ENCODE data around the gene GRM2.

The GRM2 gene

GRCh38 chr3:51673802-51674654 lies 32.8 kb upstream of the GRM2 start:
- Histone ChIP-seq H2BK15ac (replicated peaks; ENCODE audit: low read depth) (no peak overlapping the region), H3K4me1 (ENCODE audit: control insufficient read depth, low read depth, low read length) (no peaks in the 10 kb centered on the region), H3K4me2 (ENCODE audit: low read length) (no peak overlapping the region), H3K27me3 (ENCODE audit: insufficient read depth, low read length, poor library complexity) (no peaks in the 10 kb centered on the region), H3K4me3 (ENCODE audit: low read length) (no peak overlapping the region), H3K79me1 (ENCODE audit: low read length) (no peaks in the 10 kb centered on the region), H3K79me2 (ENCODE audit: control insufficient read depth, insufficient read depth, low read length) (no peaks in the 10 kb centered on the region), H3K4ac (ENCODE audit: low read depth, low read length) (no peak overlapping the region), H3K18ac (ENCODE audit: low read length) (no peak overlapping the region), H2BK5ac (ENCODE audit: low read length) (no peak overlapping the region), H3K36me3 (ENCODE audit: control insufficient read depth, insufficient read depth, low read length) (no peaks in the 10 kb centered on the region), H3K56ac (ENCODE audit: low read length) (no peak overlapping the region), H3K27ac (ENCODE audit: low read depth, low read length) (no peak overlapping the region), H4K5ac (ENCODE audit: low read length) (no peak overlapping the region), H3K9ac (ENCODE audit: low read length) (no peak overlapping the region), H3K23ac (ENCODE audit: low read length) (no peak overlapping the region), H4K8ac (ENCODE audit: low read depth, low read length) (no peak overlapping the region), H2BK120ac (ENCODE audit: low read depth, low read length) (no peak overlapping the region), H2AK5ac (ENCODE audit: low read length) (no peak overlapping the region)
- DNase-seq = no peak
- WGBS (ENCODE audit: extremely low coverage, insufficient coverage, low lambda C conversion rate) = no CpG with 5 or more reads among the region's 14 CpGs

- Histone ChIP-seq H3K79me2 (ENCODE audit: control insufficient read depth, insufficient read depth, low read length) (no peaks in the 10 kb centered on the region), H2BK120ac (ENCODE audit: low read depth, low read length) (no peak overlapping the region), H2BK5ac (ENCODE audit: low read length) (no peak overlapping the region), H3K36me3 (ENCODE audit: control insufficient read depth, insufficient read depth, low read length) (no peaks in the 10 kb centered on the region), H3K4me3 (ENCODE audit: low read length) (no peak overlapping the region), H3K27ac (ENCODE audit: low read depth, low read length) (no peak overlapping the region), H3K27me3 (ENCODE audit: insufficient read depth, low read length, poor library complexity) (no peaks in the 10 kb centered on the region), H3K23ac (ENCODE audit: low read length) (no peak overlapping the region), H4K5ac (ENCODE audit: low read length) (no peak overlapping the region), H3K56ac (ENCODE audit: low read length) (no peak overlapping the region), H2AK5ac (ENCODE audit: low read length) (no peak overlapping the region), H3K18ac (ENCODE audit: low read length) (no peak overlapping the region), H3K4me1 (ENCODE audit: control insufficient read depth, low read depth, low read length) (no peaks in the 10 kb centered on the region), H4K8ac (ENCODE audit: low read depth, low read length) (no peak overlapping the region), H2BK15ac (replicated peaks; ENCODE audit: low read depth) (no peak overlapping the region), H3K4ac (ENCODE audit: low read depth, low read length) (no peak overlapping the region), H3K4me2 (ENCODE audit: low read length) (no peak overlapping the region), H3K9ac (ENCODE audit: low read length) (no peak overlapping the region), H3K79me1 (ENCODE audit: low read length) (no peaks in the 10 kb centered on the region)
- WGBS (ENCODE audit: extremely low coverage, insufficient coverage, low lambda C conversion rate) = no CpG with 5 or more reads among the region's 2 CpGs
- DNase-seq = no peak
Observed at GRCh38 chr3:51675201-51675611, 31.7 kb upstream of the GRM2 start.

GRCh38 chr3:51676102-51676640 lies 30.7 kb upstream of the GRM2 start:
- H3K36me3 ChIP-seq (ENCODE audit: control insufficient read depth, insufficient read depth, low read length) = no peaks in the 10 kb centered on the region
- H2BK5ac ChIP-seq (ENCODE audit: low read length) = no peak overlapping the region
- H3K4me2 ChIP-seq (ENCODE audit: low read length) = no peak overlapping the region
- H4K5ac ChIP-seq (ENCODE audit: low read length) = no peak overlapping the region
- H3K23ac ChIP-seq (ENCODE audit: low read length) = no peak overlapping the region
- no peak overlapping the region for H3K4ac ChIP-seq (ENCODE audit: low read depth, low read length)
- H3K79me1 ChIP-seq (ENCODE audit: low read length) = no peaks in the 10 kb centered on the region
- H3K27me3 ChIP-seq (ENCODE audit: insufficient read depth, low read length, poor library complexity) = no peaks in the 10 kb centered on the region
- no CpG with 5 or more reads among the region's 3 CpGs for WGBS (ENCODE audit: extremely low coverage, insufficient coverage, low lambda C conversion rate)
- no peaks in the 10 kb centered on the region for H3K4me1 ChIP-seq (ENCODE audit: control insufficient read depth, low read depth, low read length)
- no peak overlapping the region for H4K8ac ChIP-seq (ENCODE audit: low read depth, low read length)
- H3K18ac ChIP-seq (ENCODE audit: low read length) = no peak overlapping the region
- no peak for DNase-seq
- no peak overlapping the region for H3K9ac ChIP-seq (ENCODE audit: low read length)
- H3K56ac ChIP-seq (ENCODE audit: low read length) = no peak overlapping the region
- no peak overlapping the region for H3K4me3 ChIP-seq (ENCODE audit: low read length)
- H3K79me2 ChIP-seq (ENCODE audit: control insufficient read depth, insufficient read depth, low read length) = no peaks in the 10 kb centered on the region
- no peak overlapping the region for H2BK15ac ChIP-seq (replicated peaks; ENCODE audit: low read depth)
- no peak overlapping the region for H2AK5ac ChIP-seq (ENCODE audit: low read length)
- no peak overlapping the region for H2BK120ac ChIP-seq (ENCODE audit: low read depth, low read length)
- no peak overlapping the region for H3K27ac ChIP-seq (ENCODE audit: low read depth, low read length)

GRCh38 chr3:51677358-51677757 lies 29.5 kb upstream of the GRM2 start:
- Histone ChIP-seq H4K8ac (ENCODE audit: low read depth, low read length) (no peak overlapping the region), H3K79me2 (ENCODE audit: control insufficient read depth, insufficient read depth, low read length) (no peaks in the 10 kb centered on the region), H4K5ac (ENCODE audit: low read length) (no peak overlapping the region), H2AK5ac (ENCODE audit: low read length) (no peak overlapping the region), H3K56ac (ENCODE audit: low read length) (no peak overlapping the region), H3K4me1 (ENCODE audit: control insufficient read depth, low read depth, low read length) (peaks cover 4% of the 10 kb centered on the region), H2BK15ac (replicated peaks; ENCODE audit: low read depth) (no peak overlapping the region), H2BK120ac (ENCODE audit: low read depth, low read length) (no peak overlapping the region), H3K27me3 (ENCODE audit: insufficient read depth, low read length, poor library complexity) (no peaks in the 10 kb centered on the region), H3K9ac (ENCODE audit: low read length) (no peak overlapping the region), H3K23ac (ENCODE audit: low read length) (no peak overlapping the region), H3K79me1 (ENCODE audit: low read length) (no peaks in the 10 kb centered on the region), H3K27ac (ENCODE audit: low read depth, low read length) (no peak overlapping the region), H3K36me3 (ENCODE audit: control insufficient read depth, insufficient read depth, low read length) (no peaks in the 10 kb centered on the region), H3K4me3 (ENCODE audit: low read length) (no peak overlapping the region), H2BK5ac (ENCODE audit: low read length) (no peak overlapping the region), H3K18ac (ENCODE audit: low read length) (no peak overlapping the region), H3K4me2 (ENCODE audit: low read length) (no peak overlapping the region), H3K4ac (ENCODE audit: low read depth, low read length) (no peak overlapping the region)
- no CpG with 5 or more reads among the region's 3 CpGs for WGBS (ENCODE audit: extremely low coverage, insufficient coverage, low lambda C conversion rate)
- DNase-seq = no peak

GRCh38 chr3:51678186-51678585 lies 28.7 kb upstream of the GRM2 start:
- H2BK15ac ChIP-seq (replicated peaks; ENCODE audit: low read depth) = no peak overlapping the region
- no peak overlapping the region for H2BK5ac ChIP-seq (ENCODE audit: low read length)
- H3K36me3 ChIP-seq (ENCODE audit: control insufficient read depth, insufficient read depth, low read length) = no peaks in the 10 kb centered on the region
- H3K56ac ChIP-seq (ENCODE audit: low read length) = no peak overlapping the region
- no peaks in the 10 kb centered on the region for H3K79me2 ChIP-seq (ENCODE audit: control insufficient read depth, insufficient read depth, low read length)
- no peak overlapping the region for H2BK120ac ChIP-seq (ENCODE audit: low read depth, low read length)
- peaks cover 4% of the 10 kb centered on the region for H3K4me1 ChIP-seq (ENCODE audit: control insufficient read depth, low read depth, low read length)
- H3K9ac ChIP-seq (ENCODE audit: low read length) = no peak overlapping the region
- no peak overlapping the region for H3K23ac ChIP-seq (ENCODE audit: low read length)
- no peak overlapping the region for H2AK5ac ChIP-seq (ENCODE audit: low read length)
- no peaks in the 10 kb centered on the region for H3K27me3 ChIP-seq (ENCODE audit: insufficient read depth, low read length, poor library complexity)
- no peak overlapping the region for H4K8ac ChIP-seq (ENCODE audit: low read depth, low read length)
- DNase-seq = no peak
- H4K5ac ChIP-seq (ENCODE audit: low read length) = no peak overlapping the region
- H3K4me2 ChIP-seq (ENCODE audit: low read length) = no peak overlapping the region
- no peak overlapping the region for H3K18ac ChIP-seq (ENCODE audit: low read length)
- H3K4ac ChIP-seq (ENCODE audit: low read depth, low read length) = no peak overlapping the region
- no CpG with 5 or more reads among the region's 1 CpG for WGBS (ENCODE audit: extremely low coverage, insufficient coverage, low lambda C conversion rate)
- H3K4me3 ChIP-seq (ENCODE audit: low read length) = no peak overlapping the region
- H3K27ac ChIP-seq (ENCODE audit: low read depth, low read length) = no peak overlapping the region
- no peaks in the 10 kb centered on the region for H3K79me1 ChIP-seq (ENCODE audit: low read length)

All from mesendoderm (in vitro differentiated cells).